ENCODE results near the gene TMEM131.

The TMEM131 gene

DNA sequence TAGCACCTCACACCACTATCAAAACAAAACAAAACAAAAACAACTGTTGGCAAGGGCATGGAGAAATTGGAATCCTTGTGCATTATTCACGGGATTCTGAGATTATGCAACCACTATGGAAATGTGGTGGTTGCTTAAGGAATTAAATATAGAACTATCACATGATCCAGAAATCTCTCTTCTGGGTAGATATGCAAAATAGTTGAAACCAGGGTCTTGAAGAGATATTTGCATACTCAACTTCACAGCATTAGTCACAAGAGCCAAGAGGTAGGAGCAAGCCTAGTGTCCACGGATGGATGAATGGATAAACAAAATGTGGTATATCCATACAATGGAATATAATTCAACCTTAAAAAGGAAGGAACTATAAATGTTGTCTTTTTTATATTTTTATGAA is 7.0 kb downstream of the TMEM131 start:
- no peak overlapping the region for H3K4me2 ChIP-seq (ENCODE audit: low read length)
- no CpG with 5 or more reads among the region's 2 CpGs for WGBS (ENCODE audit: extremely low coverage, insufficient coverage, insufficient read length)

DNA sequence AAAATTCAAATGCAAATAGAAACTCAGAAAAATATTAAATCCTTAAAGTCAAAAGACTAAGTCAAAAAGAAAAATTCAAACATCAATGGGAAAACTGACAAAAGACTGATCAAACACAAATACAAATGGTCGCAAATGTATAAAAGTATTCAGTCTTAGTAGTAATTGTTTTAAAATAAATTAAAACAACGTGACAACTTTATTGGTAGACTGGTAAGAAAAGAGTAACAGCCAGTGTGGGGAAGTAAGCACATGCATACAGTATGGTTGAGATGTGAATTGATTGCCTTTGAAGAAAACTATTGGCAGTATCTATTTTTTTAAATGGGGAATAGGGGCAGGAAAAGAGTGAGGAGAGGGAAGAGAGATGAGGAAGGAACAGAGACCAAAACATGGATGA is 9.8 kb downstream of the TMEM131 start:
- H4K8ac ChIP-seq (ENCODE audit: low read depth, low read length): no peak overlapping the region
- no peak overlapping the region for H3K4me2 ChIP-seq (ENCODE audit: low read length)
- H2BK12ac ChIP-seq (ENCODE audit: low read length): no peak overlapping the region
- H3K79me1 ChIP-seq (ENCODE audit: low read length): no peaks in the 10 kb centered on the region
- no peaks in the 10 kb centered on the region for H3K27me3 ChIP-seq (ENCODE audit: insufficient read depth, low read length)
- no peak overlapping the region for H3K23ac ChIP-seq (ENCODE audit: low read length)
- H3K79me2 ChIP-seq (ENCODE audit: control insufficient read depth, insufficient read depth, low read length, poor library complexity): no peaks in the 10 kb centered on the region
- H2BK5ac ChIP-seq (ENCODE audit: low read depth, low read length, poor library complexity): no peak overlapping the region
- H3K18ac ChIP-seq (ENCODE audit: low read length): no peak overlapping the region
- H3K4me1 ChIP-seq (ENCODE audit: control insufficient read depth in 1 of 2, insufficient read depth in 2 of 2, low read length in 2 of 2): peaks cover 3 to 9% of the 10 kb centered on the region in 2 experiments
- no peak overlapping the region for H4K12ac ChIP-seq (ENCODE audit: low read depth, low read length)
- H3K9ac ChIP-seq (ENCODE audit: low read length): no peak overlapping the region
- no peak overlapping the region for H2AFZ ChIP-seq (ENCODE audit: insufficient read depth, low read length, poor library complexity)
- H3K9me3 ChIP-seq (ENCODE audit: insufficient read depth, low read depth, low read length): no peaks in the 10 kb centered on the region
- H3K4me3 ChIP-seq (ENCODE audit: low read depth, low read length): no peak overlapping the region
- no peak overlapping the region for H4K91ac ChIP-seq (ENCODE audit: low read depth, low read length)
- no peak overlapping the region for H3K4ac ChIP-seq (ENCODE audit: low read depth, low read length)
- no peak overlapping the region for H2AK5ac ChIP-seq (ENCODE audit: low read length)
- no peak overlapping the region for H2BK120ac ChIP-seq (ENCODE audit: insufficient read depth, low read length, poor library complexity)
- no peaks in the 10 kb centered on the region for H3K36me3 ChIP-seq (ENCODE audit: control insufficient read depth in 1 of 2, insufficient read depth in 2 of 2, low read length in 2 of 2)
- no peak overlapping the region for H3K27ac ChIP-seq (ENCODE audit: low read depth, low read length)
- no CpG with 5 or more reads among the region's 2 CpGs for WGBS (ENCODE audit: extremely low coverage, insufficient coverage, insufficient read length)
- H3K14ac ChIP-seq (ENCODE audit: low read length): no peak overlapping the region
- no peak for DNase-seq

More for the DNA sequence above, 7.0 kb downstream of the TMEM131 start:
- peak; percentile 27 to 89 for DNase-seq
- Histone ChIP-seq H3K4me3 (ENCODE audit: low read depth, low read length) (no peak overlapping the region), H4K12ac (ENCODE audit: low read depth, low read length) (no peak overlapping the region), H3K79me1 (ENCODE audit: low read length) (no peaks in the 10 kb centered on the region), H4K91ac (ENCODE audit: low read depth, low read length) (no peak overlapping the region), H2BK12ac (ENCODE audit: low read length) (no peak overlapping the region), H3K4me1 (ENCODE audit: control insufficient read depth in 1 of 2, insufficient read depth in 2 of 2, low read length in 2 of 2) (peaks cover under 1 to 2% of the 10 kb centered on the region in 2 experiments), H3K14ac (ENCODE audit: low read length) (no peak overlapping the region), H3K79me2 (ENCODE audit: control insufficient read depth, insufficient read depth, low read length, poor library complexity) (no peaks in the 10 kb centered on the region), H4K8ac (ENCODE audit: low read depth, low read length) (no peak overlapping the region), H2AK5ac (ENCODE audit: low read length) (no peak overlapping the region), H3K27me3 (ENCODE audit: insufficient read depth, low read length) (no peaks in the 10 kb centered on the region), H3K27ac (ENCODE audit: low read depth, low read length) (no peak overlapping the region), H3K23ac (ENCODE audit: low read length) (no peak overlapping the region), H3K9ac (ENCODE audit: low read length) (no peak overlapping the region), H2AFZ (ENCODE audit: insufficient read depth, low read length, poor library complexity) (no peak overlapping the region), H2BK120ac (ENCODE audit: insufficient read depth, low read length, poor library complexity) (no peak overlapping the region), H3K36me3 (ENCODE audit: control insufficient read depth in 1 of 2, insufficient read depth in 2 of 2, low read length in 2 of 2) (no peaks in the 10 kb centered on the region), H3K18ac (ENCODE audit: low read length) (no peak overlapping the region), H3K4ac (ENCODE audit: low read depth, low read length) (no peak overlapping the region), H3K9me3 (ENCODE audit: insufficient read depth, low read depth, low read length) (no peaks in the 10 kb centered on the region), H2BK5ac (ENCODE audit: low read depth, low read length, poor library complexity) (no peak overlapping the region)

GRCh38 chr2:97983698-97984097 is 12.1 kb downstream of the TMEM131 start:
- Histone ChIP-seq H3K4me3 (ENCODE audit: low read depth, low read length) (no peak overlapping the region), H3K4me2 (ENCODE audit: low read length) (peak overlapping the region; percentile 4), H2AFZ (ENCODE audit: insufficient read depth, low read length, poor library complexity) (no peak overlapping the region), H2BK12ac (ENCODE audit: low read length) (no peak overlapping the region), H4K91ac (ENCODE audit: low read depth, low read length) (no peak overlapping the region), H2BK120ac (ENCODE audit: insufficient read depth, low read length, poor library complexity) (no peak overlapping the region), H3K18ac (ENCODE audit: low read length) (no peak overlapping the region), H4K12ac (ENCODE audit: low read depth, low read length) (no peak overlapping the region), H3K9me3 (ENCODE audit: insufficient read depth, low read depth, low read length) (no peaks in the 10 kb centered on the region), H3K79me1 (ENCODE audit: low read length) (no peaks in the 10 kb centered on the region), H3K36me3 (ENCODE audit: control insufficient read depth in 1 of 2, insufficient read depth in 2 of 2, low read length in 2 of 2) (peaks cover 0 to 2% of the 10 kb centered on the region in 2 experiments), H3K27ac (ENCODE audit: low read depth, low read length) (no peak overlapping the region), H4K8ac (ENCODE audit: low read depth, low read length) (no peak overlapping the region), H2BK5ac (ENCODE audit: low read depth, low read length, poor library complexity) (no peak overlapping the region), H3K4me1 (ENCODE audit: control insufficient read depth in 1 of 2, insufficient read depth in 2 of 2, low read length in 2 of 2) (peaks cover 3 to 9% of the 10 kb centered on the region in 2 experiments), H3K23ac (ENCODE audit: low read length) (no peak overlapping the region), H2AK5ac (ENCODE audit: low read length) (no peak overlapping the region), H3K4ac (ENCODE audit: low read depth, low read length) (no peak overlapping the region), H3K9ac (ENCODE audit: low read length) (no peak overlapping the region), H3K27me3 (ENCODE audit: insufficient read depth, low read length) (no peaks in the 10 kb centered on the region), H3K79me2 (ENCODE audit: control insufficient read depth, insufficient read depth, low read length, poor library complexity) (no peaks in the 10 kb centered on the region), H3K14ac (ENCODE audit: low read length) (no peak overlapping the region)
- no CpG with 5 or more reads among the region's 3 CpGs for WGBS (ENCODE audit: extremely low coverage, insufficient coverage, insufficient read length)
- no peak for DNase-seq

- no peak overlapping the region for H4K8ac ChIP-seq (ENCODE audit: low read depth, low read length)
- no peak for DNase-seq
- no CpG with 5 or more reads among the region's 6 CpGs for WGBS (ENCODE audit: extremely low coverage, insufficient coverage, insufficient read length)
- no peak overlapping the region for H3K4me3 ChIP-seq (ENCODE audit: low read depth, low read length)
- H3K79me2 ChIP-seq (ENCODE audit: control insufficient read depth, insufficient read depth, low read length, poor library complexity): no peaks in the 10 kb centered on the region
- H3K18ac ChIP-seq (ENCODE audit: low read length): no peak overlapping the region
- peak overlapping the region; percentile 4 for H3K4me2 ChIP-seq (ENCODE audit: low read length)
- no peak overlapping the region for H3K27ac ChIP-seq (ENCODE audit: low read depth, low read length)
- H3K4ac ChIP-seq (ENCODE audit: low read depth, low read length): no peak overlapping the region
- H3K9ac ChIP-seq (ENCODE audit: low read length): no peak overlapping the region
- peaks cover 0 to 2% of the 10 kb centered on the region in 2 experiments for H3K36me3 ChIP-seq (ENCODE audit: control insufficient read depth in 1 of 2, insufficient read depth in 2 of 2, low read length in 2 of 2)
- H3K4me1 ChIP-seq (ENCODE audit: control insufficient read depth in 1 of 2, insufficient read depth in 2 of 2, low read length in 2 of 2): peaks cover 3 to 9% of the 10 kb centered on the region in 2 experiments
- no peak overlapping the region for H4K91ac ChIP-seq (ENCODE audit: low read depth, low read length)
- no peak overlapping the region for H3K23ac ChIP-seq (ENCODE audit: low read length)
- peaks cover 3% of the 10 kb centered on the region for H3K9me3 ChIP-seq (ENCODE audit: insufficient read depth, low read depth, low read length)
- H3K79me1 ChIP-seq (ENCODE audit: low read length): no peaks in the 10 kb centered on the region
- no peak overlapping the region for H3K14ac ChIP-seq (ENCODE audit: low read length)
- H2BK5ac ChIP-seq (ENCODE audit: low read depth, low read length, poor library complexity): no peak overlapping the region
- H2BK12ac ChIP-seq (ENCODE audit: low read length): no peak overlapping the region
- H4K12ac ChIP-seq (ENCODE audit: low read depth, low read length): no peak overlapping the region
- no peaks in the 10 kb centered on the region for H3K27me3 ChIP-seq (ENCODE audit: insufficient read depth, low read length)
- H2AK5ac ChIP-seq (ENCODE audit: low read length): no peak overlapping the region
- H2AFZ ChIP-seq (ENCODE audit: insufficient read depth, low read length, poor library complexity): no peak overlapping the region
- H2BK120ac ChIP-seq (ENCODE audit: insufficient read depth, low read length, poor library complexity): no peak overlapping the region
Measured at GRCh38 chr2:97983134-97983533, 12.6 kb downstream of the TMEM131 start.
